ENCODE data around the gene CDK15.

- no peak for TF ChIP-seq POLR2AphosphoS5 (IDR thresholded peaks at IDR 0.05)
- no peak for TF ChIP-seq CTCF (IDR thresholded peaks at IDR 0.05)
- no peak for TF ChIP-seq EP300 (IDR thresholded peaks at IDR 0.05)
Observed at GRCh38 chr2:201887773-201888425, 81.6 kb downstream of the CDK15 start.

Data from gastroesophageal sphincter (tissue), 3 donors.